H1 (cell line): ENCODE data around the gene GOLGA2. TPM values are rescaled to one million over a fixed set of nuclear protein-coding genes. Genes with fewer than 3 reads are reported as not detected.

ENCODE experiments used
- polyA plus RNA-seq, 7 experiments: library from polyadenylated mRNA; depleted of rRNA in 3 of 7; stranded (reverse) in 5 of 7; unstranded in 2 of 7; fragments of >200 nt in 5 of 7; fragments of 200-250 nt in 2 of 7; gene quantifications; 1 replicate in 5 of 7; 2 replicates in 1 of 7; 4 replicates in 1 of 7; pipeline versions ENCODE4 v1.2.1 to v1.2.3, GENCODE V29; 2011 to 2013; ENCODE audit warnings: missing spikeins in 2 of 7, mixed read lengths in 2 of 7
- total RNA-seq: library from RNA; stranded (reverse); fragmentation: NEBNext Ultra II Directional; extraction: Animal tissue kit (Norgen Biotek cat#: 25700); gene quantifications from 2 replicates; pipeline ENCODE4 v1.2.1, GENCODE V29; 2021
- TF ChIP-seq, protein P1 (sequence below): fragments of 300-600 bp; sonication (generic); IDR thresholded peaks from 2 replicates; pipeline ENCODE4 v1.7.1; 2012; ENCODE audit warnings: low read length, moderate library complexity, mild to moderate bottlenecking, inconsistent platforms; ENCODE audit not compliant: insufficient replicate concordance
- TF ChIP-seq, protein P2 (sequence below): IDR thresholded peaks from 2 replicates; pipeline ENCODE4 v1.6.1; 2011; ENCODE audit warnings: low read depth, mild to moderate bottlenecking, low read length; ENCODE audit not compliant: insufficient read depth

Gene GOLGA2
- total and polyA plus RNA-seq, 2 of the 8 experiments (the other 6 are each of a cell fraction or from before 2014, with no cell fraction given): 13.1 to 43.6 TPM

DNA sequence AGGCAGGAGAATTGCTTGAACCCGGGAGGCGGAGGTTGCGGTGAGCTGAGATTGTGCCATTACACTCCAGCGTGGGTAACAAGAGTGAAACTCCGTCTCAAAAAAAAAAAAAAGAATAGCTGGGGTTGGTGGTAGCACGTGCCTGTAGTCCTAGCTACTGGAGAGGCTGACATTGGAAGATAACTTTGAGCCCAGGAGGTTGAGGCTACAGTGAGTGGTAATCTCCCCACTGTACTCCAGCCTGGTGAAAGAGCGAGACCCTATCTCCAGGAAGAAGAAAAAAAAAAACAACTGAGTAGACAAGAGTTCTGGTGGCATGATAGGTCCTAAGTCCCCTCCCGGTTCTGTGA is 26.3 kb downstream of the GOLGA2 start (continued):
- TF ChIP-seq, protein P1, sequence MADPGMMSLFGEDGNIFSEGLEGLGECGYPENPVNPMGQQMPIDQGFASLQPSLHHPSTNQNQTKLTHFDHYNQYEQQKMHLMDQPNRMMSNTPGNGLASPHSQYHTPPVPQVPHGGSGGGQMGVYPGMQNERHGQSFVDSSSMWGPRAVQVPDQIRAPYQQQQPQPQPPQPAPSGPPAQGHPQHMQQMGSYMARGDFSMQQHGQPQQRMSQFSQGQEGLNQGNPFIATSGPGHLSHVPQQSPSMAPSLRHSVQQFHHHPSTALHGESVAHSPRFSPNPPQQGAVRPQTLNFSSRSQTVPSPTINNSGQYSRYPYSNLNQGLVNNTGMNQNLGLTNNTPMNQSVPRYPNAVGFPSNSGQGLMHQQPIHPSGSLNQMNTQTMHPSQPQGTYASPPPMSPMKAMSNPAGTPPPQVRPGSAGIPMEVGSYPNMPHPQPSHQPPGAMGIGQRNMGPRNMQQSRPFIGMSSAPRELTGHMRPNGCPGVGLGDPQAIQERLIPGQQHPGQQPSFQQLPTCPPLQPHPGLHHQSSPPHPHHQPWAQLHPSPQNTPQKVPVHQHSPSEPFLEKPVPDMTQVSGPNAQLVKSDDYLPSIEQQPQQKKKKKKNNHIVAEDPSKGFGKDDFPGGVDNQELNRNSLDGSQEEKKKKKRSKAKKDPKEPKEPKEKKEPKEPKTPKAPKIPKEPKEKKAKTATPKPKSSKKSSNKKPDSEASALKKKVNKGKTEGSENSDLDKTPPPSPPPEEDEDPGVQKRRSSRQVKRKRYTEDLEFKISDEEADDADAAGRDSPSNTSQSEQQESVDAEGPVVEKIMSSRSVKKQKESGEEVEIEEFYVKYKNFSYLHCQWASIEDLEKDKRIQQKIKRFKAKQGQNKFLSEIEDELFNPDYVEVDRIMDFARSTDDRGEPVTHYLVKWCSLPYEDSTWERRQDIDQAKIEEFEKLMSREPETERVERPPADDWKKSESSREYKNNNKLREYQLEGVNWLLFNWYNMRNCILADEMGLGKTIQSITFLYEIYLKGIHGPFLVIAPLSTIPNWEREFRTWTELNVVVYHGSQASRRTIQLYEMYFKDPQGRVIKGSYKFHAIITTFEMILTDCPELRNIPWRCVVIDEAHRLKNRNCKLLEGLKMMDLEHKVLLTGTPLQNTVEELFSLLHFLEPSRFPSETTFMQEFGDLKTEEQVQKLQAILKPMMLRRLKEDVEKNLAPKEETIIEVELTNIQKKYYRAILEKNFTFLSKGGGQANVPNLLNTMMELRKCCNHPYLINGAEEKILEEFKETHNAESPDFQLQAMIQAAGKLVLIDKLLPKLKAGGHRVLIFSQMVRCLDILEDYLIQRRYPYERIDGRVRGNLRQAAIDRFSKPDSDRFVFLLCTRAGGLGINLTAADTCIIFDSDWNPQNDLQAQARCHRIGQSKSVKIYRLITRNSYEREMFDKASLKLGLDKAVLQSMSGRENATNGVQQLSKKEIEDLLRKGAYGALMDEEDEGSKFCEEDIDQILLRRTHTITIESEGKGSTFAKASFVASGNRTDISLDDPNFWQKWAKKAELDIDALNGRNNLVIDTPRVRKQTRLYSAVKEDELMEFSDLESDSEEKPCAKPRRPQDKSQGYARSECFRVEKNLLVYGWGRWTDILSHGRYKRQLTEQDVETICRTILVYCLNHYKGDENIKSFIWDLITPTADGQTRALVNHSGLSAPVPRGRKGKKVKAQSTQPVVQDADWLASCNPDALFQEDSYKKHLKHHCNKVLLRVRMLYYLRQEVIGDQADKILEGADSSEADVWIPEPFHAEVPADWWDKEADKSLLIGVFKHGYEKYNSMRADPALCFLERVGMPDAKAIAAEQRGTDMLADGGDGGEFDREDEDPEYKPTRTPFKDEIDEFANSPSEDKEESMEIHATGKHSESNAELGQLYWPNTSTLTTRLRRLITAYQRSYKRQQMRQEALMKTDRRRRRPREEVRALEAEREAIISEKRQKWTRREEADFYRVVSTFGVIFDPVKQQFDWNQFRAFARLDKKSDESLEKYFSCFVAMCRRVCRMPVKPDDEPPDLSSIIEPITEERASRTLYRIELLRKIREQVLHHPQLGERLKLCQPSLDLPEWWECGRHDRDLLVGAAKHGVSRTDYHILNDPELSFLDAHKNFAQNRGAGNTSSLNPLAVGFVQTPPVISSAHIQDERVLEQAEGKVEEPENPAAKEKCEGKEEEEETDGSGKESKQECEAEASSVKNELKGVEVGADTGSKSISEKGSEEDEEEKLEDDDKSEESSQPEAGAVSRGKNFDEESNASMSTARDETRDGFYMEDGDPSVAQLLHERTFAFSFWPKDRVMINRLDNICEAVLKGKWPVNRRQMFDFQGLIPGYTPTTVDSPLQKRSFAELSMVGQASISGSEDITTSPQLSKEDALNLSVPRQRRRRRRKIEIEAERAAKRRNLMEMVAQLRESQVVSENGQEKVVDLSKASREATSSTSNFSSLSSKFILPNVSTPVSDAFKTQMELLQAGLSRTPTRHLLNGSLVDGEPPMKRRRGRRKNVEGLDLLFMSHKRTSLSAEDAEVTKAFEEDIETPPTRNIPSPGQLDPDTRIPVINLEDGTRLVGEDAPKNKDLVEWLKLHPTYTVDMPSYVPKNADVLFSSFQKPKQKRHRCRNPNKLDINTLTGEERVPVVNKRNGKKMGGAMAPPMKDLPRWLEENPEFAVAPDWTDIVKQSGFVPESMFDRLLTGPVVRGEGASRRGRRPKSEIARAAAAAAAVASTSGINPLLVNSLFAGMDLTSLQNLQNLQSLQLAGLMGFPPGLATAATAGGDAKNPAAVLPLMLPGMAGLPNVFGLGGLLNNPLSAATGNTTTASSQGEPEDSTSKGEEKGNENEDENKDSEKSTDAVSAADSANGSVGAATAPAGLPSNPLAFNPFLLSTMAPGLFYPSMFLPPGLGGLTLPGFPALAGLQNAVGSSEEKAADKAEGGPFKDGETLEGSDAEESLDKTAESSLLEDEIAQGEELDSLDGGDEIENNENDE: no peak
- TF ChIP-seq, protein P2, sequence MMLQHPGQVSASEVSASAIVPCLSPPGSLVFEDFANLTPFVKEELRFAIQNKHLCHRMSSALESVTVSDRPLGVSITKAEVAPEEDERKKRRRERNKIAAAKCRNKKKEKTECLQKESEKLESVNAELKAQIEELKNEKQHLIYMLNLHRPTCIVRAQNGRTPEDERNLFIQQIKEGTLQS: no peak
